Measurements from ENCODE around the gene OLFML1.

Gene OLFML1

DNA sequence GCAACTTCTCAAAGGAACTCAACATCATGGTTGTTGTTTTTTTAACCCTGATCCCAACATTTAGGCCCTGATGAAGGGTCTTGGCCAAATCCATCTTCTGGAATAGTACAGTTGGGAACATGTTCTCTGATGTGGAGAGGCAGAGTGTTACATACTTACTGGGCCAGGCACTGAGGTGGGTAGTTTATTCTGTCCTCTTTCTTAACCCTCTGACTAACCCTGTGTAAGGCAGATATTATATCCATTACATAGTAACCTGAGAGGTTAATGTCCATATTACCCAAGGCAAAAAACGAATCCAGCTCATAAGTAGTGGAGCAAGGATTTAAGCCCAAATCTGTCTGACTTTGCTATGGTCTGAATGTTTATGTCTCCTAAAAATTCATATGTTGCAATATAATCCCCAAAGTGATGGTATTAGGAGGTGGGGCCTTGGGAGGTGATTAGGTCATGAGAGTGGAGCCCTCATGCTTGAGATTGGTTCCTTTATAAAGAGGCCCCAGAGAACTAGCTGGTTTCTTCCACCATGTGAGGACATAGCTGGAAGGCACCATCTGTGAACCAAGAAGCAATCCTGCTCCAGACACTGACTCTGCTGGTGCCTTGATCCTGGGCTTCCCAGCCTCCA is 44.8 kb downstream of the OLFML1 start:
- Histone ChIP-seq H3K27me3 (ENCODE audit: insufficient read depth, poor library complexity, severe bottlenecking) (no peaks in the 10 kb centered on the region), H3K4me3 (replicated peaks; ENCODE audit: insufficient read depth, low read length) (no peak overlapping the region), H3K27ac (replicated peaks) (no peak overlapping the region)
- TF ChIP-seq GABPA (IDR thresholded peaks at IDR 0.05; ENCODE audit: low read depth) (no peak), POLR2AphosphoS5 (IDR thresholded peaks at IDR 0.05; ENCODE audit: low read depth) (no peak)
- DNase-seq (ENCODE audit: low read depth in 1 of 2, low spot score in 1 of 2), result no peak

DNA sequence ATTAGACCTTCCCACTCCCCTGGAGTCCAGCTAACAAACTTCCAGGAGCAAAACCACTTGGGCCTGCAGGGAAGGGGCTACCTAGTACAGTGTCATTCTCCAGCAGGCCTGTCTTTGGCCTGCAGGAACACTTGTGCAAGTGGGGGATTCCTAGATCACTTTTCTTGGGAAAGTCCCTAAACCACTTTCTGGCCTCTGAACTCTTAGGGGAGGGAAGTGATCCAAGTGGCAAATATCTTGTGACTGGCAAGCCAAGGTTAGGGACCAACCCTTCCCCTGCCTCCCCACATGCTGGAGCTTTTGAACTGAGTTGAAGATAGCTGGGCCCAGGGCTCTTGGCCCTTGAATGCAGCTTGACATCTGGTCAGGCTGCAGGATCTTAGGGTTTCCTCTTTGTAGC is 45.7 kb downstream of the OLFML1 start:
- H3K27ac ChIP-seq (replicated peaks), result no peak overlapping the region
- H3K27me3 ChIP-seq (ENCODE audit: insufficient read depth, poor library complexity, severe bottlenecking), result no peaks in the 10 kb centered on the region
- H3K4me3 ChIP-seq (replicated peaks; ENCODE audit: insufficient read depth, low read length), result no peak overlapping the region
- TF ChIP-seq, protein P1, sequence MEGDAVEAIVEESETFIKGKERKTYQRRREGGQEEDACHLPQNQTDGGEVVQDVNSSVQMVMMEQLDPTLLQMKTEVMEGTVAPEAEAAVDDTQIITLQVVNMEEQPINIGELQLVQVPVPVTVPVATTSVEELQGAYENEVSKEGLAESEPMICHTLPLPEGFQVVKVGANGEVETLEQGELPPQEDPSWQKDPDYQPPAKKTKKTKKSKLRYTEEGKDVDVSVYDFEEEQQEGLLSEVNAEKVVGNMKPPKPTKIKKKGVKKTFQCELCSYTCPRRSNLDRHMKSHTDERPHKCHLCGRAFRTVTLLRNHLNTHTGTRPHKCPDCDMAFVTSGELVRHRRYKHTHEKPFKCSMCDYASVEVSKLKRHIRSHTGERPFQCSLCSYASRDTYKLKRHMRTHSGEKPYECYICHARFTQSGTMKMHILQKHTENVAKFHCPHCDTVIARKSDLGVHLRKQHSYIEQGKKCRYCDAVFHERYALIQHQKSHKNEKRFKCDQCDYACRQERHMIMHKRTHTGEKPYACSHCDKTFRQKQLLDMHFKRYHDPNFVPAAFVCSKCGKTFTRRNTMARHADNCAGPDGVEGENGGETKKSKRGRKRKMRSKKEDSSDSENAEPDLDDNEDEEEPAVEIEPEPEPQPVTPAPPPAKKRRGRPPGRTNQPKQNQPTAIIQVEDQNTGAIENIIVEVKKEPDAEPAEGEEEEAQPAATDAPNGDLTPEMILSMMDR (IDR thresholded peaks at IDR 0.05; ENCODE audit: insufficient read depth, low read length), result no peak
- no peak for TF ChIP-seq REST (IDR thresholded peaks at IDR 0.05; ENCODE audit: insufficient replicate concordance, low read depth)
- TF ChIP-seq SPI1 (IDR thresholded peaks at IDR 0.05; ENCODE audit: borderline replicate concordance, low read depth), result no peak
- no peak for TF ChIP-seq POLR2AphosphoS5 (IDR thresholded peaks at IDR 0.05; ENCODE audit: low read depth)
- no peak for TF ChIP-seq GABPA (IDR thresholded peaks at IDR 0.05; ENCODE audit: low read depth)
- no peak for DNase-seq (ENCODE audit: low read depth in 1 of 2, low spot score in 1 of 2)

DNA sequence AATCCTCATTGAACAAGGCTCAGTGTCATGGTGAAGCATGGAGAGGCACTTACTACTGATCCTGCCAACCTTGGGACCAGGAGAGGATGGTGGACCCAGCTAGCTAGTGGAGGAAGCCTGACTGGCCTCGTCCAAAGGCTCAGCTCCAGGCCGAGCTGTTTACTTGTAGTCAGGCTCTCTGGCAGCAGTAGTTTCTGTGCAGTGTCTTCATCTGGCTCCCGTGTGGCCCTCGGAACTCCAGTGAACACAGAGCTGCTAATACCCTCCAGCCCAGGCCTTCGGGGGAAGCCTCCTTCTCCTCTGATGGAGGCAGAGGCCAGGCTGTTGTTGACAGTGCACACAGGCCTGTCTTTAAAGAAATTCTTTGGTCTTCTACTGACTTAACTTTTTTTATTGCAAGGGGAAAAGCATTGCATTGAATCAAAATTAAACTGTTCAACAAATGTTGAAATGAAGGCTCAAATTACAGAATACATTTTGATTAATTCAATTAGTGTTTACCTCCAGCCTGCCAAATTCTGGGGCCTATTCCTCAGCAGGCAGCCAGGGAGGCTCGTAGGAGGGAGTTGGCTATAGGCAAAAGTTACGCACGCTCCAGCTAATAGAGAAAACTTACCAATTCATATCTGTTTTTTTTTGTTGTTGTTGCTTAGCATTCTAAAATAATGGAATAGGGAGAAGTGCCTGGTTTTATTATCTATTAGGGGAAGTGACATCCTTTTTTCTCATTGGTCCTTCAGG is 47.3 kb downstream of the OLFML1 start:
- TF ChIP-seq, protein P1 (IDR thresholded peaks at IDR 0.05; ENCODE audit: insufficient read depth, low read length), result no peak
- no peak for TF ChIP-seq SPI1 (IDR thresholded peaks at IDR 0.05; ENCODE audit: borderline replicate concordance, low read depth)
- TF ChIP-seq REST (IDR thresholded peaks at IDR 0.05; ENCODE audit: insufficient replicate concordance, low read depth), result no peak
- no peak for TF ChIP-seq POLR2AphosphoS5 (IDR thresholded peaks at IDR 0.05; ENCODE audit: low read depth)
- TF ChIP-seq GABPA (IDR thresholded peaks at IDR 0.05; ENCODE audit: low read depth), result no peak
- Histone ChIP-seq H3K4me3 (replicated peaks; ENCODE audit: insufficient read depth, low read length) (no peak overlapping the region), H3K27me3 (ENCODE audit: insufficient read depth, poor library complexity, severe bottlenecking) (peaks cover 2% of the 10 kb centered on the region), H3K27ac (replicated peaks) (no peak overlapping the region)
- no peak for DNase-seq (ENCODE audit: low read depth in 1 of 2, low spot score in 1 of 2)

DNA sequence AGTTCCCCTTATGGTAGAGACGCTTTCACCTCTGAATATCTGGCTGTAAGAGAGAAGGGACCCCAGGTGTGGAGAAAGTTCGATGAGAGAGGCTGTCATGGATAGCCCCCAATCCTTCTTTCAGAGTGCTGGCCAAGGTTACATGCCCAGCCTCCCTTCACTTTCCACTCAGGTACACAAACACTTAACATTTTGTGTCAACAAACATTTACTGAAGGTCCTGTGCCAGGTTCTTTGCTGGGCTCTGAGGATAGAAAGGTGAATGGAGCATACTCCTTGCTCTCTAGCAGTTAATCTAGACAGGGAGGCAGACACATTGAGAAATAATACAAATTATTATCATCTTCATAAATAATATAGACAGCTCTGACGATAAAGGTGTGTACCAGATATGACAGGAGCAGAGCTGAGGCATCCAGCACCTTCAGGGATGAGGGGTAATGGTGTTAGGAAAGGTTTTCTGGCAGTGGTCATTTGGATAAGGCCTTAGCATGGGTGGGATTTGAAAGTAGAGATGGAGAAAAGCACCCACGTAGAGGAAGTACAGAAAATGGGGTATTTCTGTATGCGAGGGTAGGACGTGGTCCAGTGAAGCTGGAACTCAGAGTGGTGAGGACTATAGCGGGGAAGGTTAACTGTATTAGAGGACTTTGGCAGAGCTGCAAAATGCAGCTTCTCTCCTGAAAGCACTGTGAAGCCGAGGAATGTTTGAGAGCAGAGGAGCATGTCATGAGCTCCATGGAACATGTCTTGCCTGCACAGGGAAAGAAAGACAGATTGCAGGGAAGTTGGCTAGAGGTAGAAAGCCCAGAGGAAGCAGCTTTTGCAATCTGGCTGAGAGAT is 48.1 kb downstream of the OLFML1 start:
- H3K27me3 ChIP-seq (ENCODE audit: insufficient read depth, poor library complexity, severe bottlenecking), result peaks cover 2% of the 10 kb centered on the region
- H3K4me3 ChIP-seq (replicated peaks; ENCODE audit: insufficient read depth, low read length), result no peak overlapping the region
- DNase-seq (ENCODE audit: low read depth in 1 of 2, low spot score in 1 of 2), result no peak
- H3K27ac ChIP-seq (replicated peaks), result no peak overlapping the region
- no peak for TF ChIP-seq GABPA (IDR thresholded peaks at IDR 0.05; ENCODE audit: low read depth)
- no peak for TF ChIP-seq REST (IDR thresholded peaks at IDR 0.05; ENCODE audit: insufficient replicate concordance, low read depth)
- TF ChIP-seq POLR2AphosphoS5 (IDR thresholded peaks at IDR 0.05; ENCODE audit: low read depth), result no peak
- TF ChIP-seq SPI1 (IDR thresholded peaks at IDR 0.05; ENCODE audit: borderline replicate concordance, low read depth), result no peak
- TF ChIP-seq, protein P1 (IDR thresholded peaks at IDR 0.05; ENCODE audit: insufficient read depth, low read length), result no peak

All from HL-60 (cell line).